K562 (cell line): ENCODE data around the gene CREB3L2. TPM values are rescaled to one million over a fixed set of nuclear protein-coding genes. Genes with fewer than 3 reads are reported as not detected.
A peak's percentile ranks its signal among the peaks of the same experiment; 100 is the strongest.

Experiments used
- CBX1 ChIP-seq: sonication (generic); IDR thresholded peaks from 2 replicates; pipeline ENCODE4 v1.6.1; 2016; ENCODE audit warnings: antibody characterized with exemption, low read depth, mild to moderate bottlenecking
- CBX8 ChIP-seq: fragments of 200-600 bp; sonication (generic); IDR thresholded peaks from 2 replicates; pipeline ENCODE4 v1.6.1; 2012; ENCODE audit warnings: borderline replicate concordance, mixed run types, low read depth, mild to moderate bottlenecking, moderate library complexity, mixed read lengths, low read length, control low read depth, inconsistent platforms; ENCODE audit not compliant: poor library complexity, severe bottlenecking; ENCODE audit errors: extremely low read depth
- CCAR2 ChIP-seq: fragments of 200-400 bp; formaldehyde crosslinking; IDR thresholded peaks from 2 replicates; pipeline ENCODE4 v1.6.1; 2017; ENCODE audit warnings: mild to moderate bottlenecking, low read depth, low read length
- DNMT1 ChIP-seq: fragments of 450-650 bp; IDR thresholded peaks from 2 replicates; pipeline ENCODE4 v1.6.1; 2016; ENCODE audit warnings: antibody characterized with exemption, mild to moderate bottlenecking
- E2F3 ChIP-seq: fragments of 250-450 bp; sonication (Bioruptor Pico); IDR thresholded peaks from 2 replicates; pipeline ENCODE4 v1.4.0; 2020; ENCODE audit warnings: mild to moderate bottlenecking
- FOXA3 ChIP-seq, 2 experiments: fragments of 450-650 bp in 1 of 2; sonication (generic) in 1 of 2; formaldehyde crosslinking; IDR thresholded peaks in 1 of 2; conservative IDR thresholded peaks in 1 of 2; 2 replicates each; pipeline versions ENCODE4 v1.4.0 to v1.8.0; 2020 to 2022; ENCODE audit warnings: mild to moderate bottlenecking in 2 of 2, missing genetic modification reagents in 1 of 2
- GTF2A2 ChIP-seq: IDR thresholded peaks from 2 replicates; pipeline ENCODE4 v1.6.1; 2016; ENCODE audit warnings: mild to moderate bottlenecking, missing genetic modification characterization, missing compliant biosample characterization
- JUN ChIP-seq, 2 experiments: sonication (generic) in 1 of 2; formaldehyde crosslinking in 1 of 2; IDR thresholded peaks; 2 replicates each; pipeline versions ENCODE4 v1.6.1 to v1.8.0; 2012 to 2022; ENCODE audit warnings: borderline replicate concordance in 2 of 2, mild to moderate bottlenecking in 2 of 2, improper control_type of control experiment in 1 of 2, low read depth in 1 of 2, low read length in 1 of 2, missing genetic modification reagents in 1 of 2
- KLF13 ChIP-seq: fragments of 450-650 bp; IDR thresholded peaks from 2 replicates; pipeline ENCODE4 v1.6.1; 2016; ENCODE audit warnings: missing genetic modification characterization, low read depth, mild to moderate bottlenecking, missing compliant biosample characterization, moderate library complexity, borderline replicate concordance
- MTA2 ChIP-seq: fragments of 450-650 bp; IDR thresholded peaks from 2 replicates; pipeline ENCODE4 v1.6.1; 2016; ENCODE audit warnings: low read depth
- NFYB ChIP-seq: IDR thresholded peaks from 2 replicates; pipeline ENCODE4 v1.6.1; 2011; ENCODE audit warnings: mild to moderate bottlenecking, moderate library complexity; ENCODE audit not compliant: insufficient read length; ENCODE audit errors: extremely low read depth
- OTX1 ChIP-seq: fragments of 450-650 bp; formaldehyde crosslinking; IDR thresholded peaks from 2 replicates; pipeline ENCODE4 v1.4.0; 2022; ENCODE audit warnings: mild to moderate bottlenecking
- PHB ChIP-seq: fragments of 250-450 bp; sonication (Bioruptor Pico); IDR thresholded peaks from 2 replicates; pipeline ENCODE4 v1.5.0; 2021
- RNF219 ChIP-seq: fragments of 250-450 bp; sonication (Bioruptor Pico); IDR thresholded peaks from 2 replicates; pipeline ENCODE4 v1.5.0; 2022; ENCODE audit warnings: mild to moderate bottlenecking
- SPI1 ChIP-seq: IDR thresholded peaks from 2 replicates; pipeline ENCODE4 v1.6.1; 2011; ENCODE audit warnings: low read depth, low read length, control low read depth, borderline replicate concordance
- SRSF9 ChIP-seq: fragments of 200-400 bp; formaldehyde crosslinking; IDR thresholded peaks from 2 replicates; pipeline ENCODE4 v1.6.1; 2017; ENCODE audit warnings: low read depth, low read length, borderline replicate concordance
- TEAD2 ChIP-seq: fragments of 450-650 bp; IDR thresholded peaks from 2 replicates; pipeline ENCODE4 v1.6.1; 2016; ENCODE audit warnings: missing genetic modification characterization, control low read depth, missing compliant biosample characterization
- ZBTB12 ChIP-seq: fragments of 250-450 bp; sonication (Bioruptor Pico); IDR thresholded peaks from 2 replicates; pipeline ENCODE4 v1.4.0; 2020
- ZFP30 ChIP-seq: fragments of 250-450 bp; sonication (Bioruptor Pico); IDR thresholded peaks from 2 replicates; pipeline ENCODE4 v1.8.0; 2022; ENCODE audit warnings: moderate library complexity, mild to moderate bottlenecking, inconsistent platforms, borderline replicate concordance
- ZKSCAN3 ChIP-seq: fragments of 250-450 bp; sonication (Bioruptor Pico); IDR thresholded peaks from 2 replicates; pipeline ENCODE4 v1.4.0; 2020
- ZNF133 ChIP-seq: fragments of 250-450 bp; sonication (Bioruptor Pico); IDR thresholded peaks from 2 replicates; pipeline ENCODE4 v1.4.0; 2020; ENCODE audit warnings: mild to moderate bottlenecking
- ZNF639 ChIP-seq, 2 experiments: fragments of 200-800 bp in 1 of 2; sonication (Bioruptor generic) in 1 of 2; sonication (generic) in 1 of 2; formaldehyde crosslinking in 1 of 2; IDR thresholded peaks in 1 of 2; conservative IDR thresholded peaks in 1 of 2; 2 replicates each; pipeline versions ENCODE4 v1.5.0 to v1.6.1; 2016 to 2020; ENCODE audit warnings: missing compliant biosample characterization in 1 of 2, missing genetic modification characterization in 1 of 2, missing genetic modification reagents in 1 of 2
- ZNF75A ChIP-seq: fragments of 450-650 bp; formaldehyde crosslinking; IDR thresholded peaks from 2 replicates; pipeline ENCODE4 v1.4.0; 2020; ENCODE audit warnings: mild to moderate bottlenecking
- polyA plus RNA-seq, 8 experiments: library from polyadenylated mRNA; depleted of rRNA in 4 of 8; stranded (reverse) in 5 of 8; unstranded in 3 of 8; fragments of >200 nt; fragmentation: Nextera tagmentation in 2 of 8; fragmentation: Illumina TruSeq in 1 of 8; extraction: Ambion mirVana in 2 of 8; extraction: Trizol in 1 of 8; gene quantifications; 2 replicates each; pipeline versions ENCODE4 v1.2.1 to v1.2.3, GENCODE V29; 2011 to 2014; ENCODE audit warnings: inconsistent platforms in 1 of 8, missing spikeins in 1 of 8
- total RNA-seq, 7 experiments: library from RNA; depleted of rRNA in 6 of 7; stranded (reverse); fragments of >200 nt in 6 of 7; fragmentation: Illumina TruSeq in 2 of 7; extraction: Trizol in 2 of 7; gene quantifications; 2 replicates each; pipeline versions ENCODE4 v1.2.1 to v1.2.3, GENCODE V29; 2011 to 2021; ENCODE audit warnings: low replicate concordance in 1 of 7

Gene CREB3L2
- total and polyA plus RNA-seq, 9 of the 15 experiments (the other 6 are each of a cell fraction or from before 2014, with no cell fraction given), result 7.1 to 45.6 (median 15.8) TPM

- TF ChIP-seq CBX8 (no peak), NFYB (no peak), ZNF75A (CRISPR knock-in tag) (peak; percentile 86), E2F3 (no peak), FOXA3 (CRISPR knock-in tag; conservative IDR thresholded peaks at IDR 0.05 in 1 of 2, IDR thresholded peaks at IDR 0.05 in 1 of 2) (peak; percentile 36 to 90; a peak in 2 of 4 replicates), CBX1 (no peak), PHB (no peak), CCAR2 (no peak), SPI1 (no peak), ZNF133 (CRISPR knock-in tag) (no peak), TEAD2 (no peak), SRSF9 (no peak), ZNF639 (CRISPR knock-in tag; conservative IDR thresholded peaks at IDR 0.05 in 1 of 2, IDR thresholded peaks at IDR 0.05 in 1 of 2) (no peak), OTX1 (CRISPR knock-in tag) (no peak), RNF219 (CRISPR knock-in tag) (no peak), JUN (IDR thresholded peaks at IDR 0.05; ENCODE audit: borderline replicate concordance, low read depth, low read length) (0 out of 2 replicates have a peak, but pooled peaks have one; percentile 26), JUN (CRISPR knock-in tag; IDR thresholded peaks at IDR 0.05; ENCODE audit: borderline replicate concordance) (0 out of 2 replicates have a peak, but pooled peaks have one; percentile 47), ZKSCAN3 (no peak), MTA2 (0 out of 2 replicates have a peak, but pooled peaks have one; percentile 13), DNMT1 (no peak), KLF13 (tag) (no peak), ZBTB12 (no peak), ZFP30 (CRISPR knock-in tag) (no peak), GTF2A2 (tag) (no peak)
These were observed 48.0 kb downstream of the CREB3L2 start (continued) for GRCh38 chr7:137953665-137954470.
